K562 (cell line): Measurements from ENCODE around the gene POLR3GL. TPM values are rescaled to one million over a fixed set of nuclear protein-coding genes. Genes with fewer than 3 reads are reported as not detected.
A peak's percentile ranks its signal among the peaks of the same experiment; 100 is the strongest.

ENCODE experiments used
- ATAC-seq: fragments of 200-7000 bp; cut with Tn5 transposase; 3 replicates; pipeline ENCODE4 v1.9.1; 2020; ENCODE audit warnings: moderate library complexity
- BruUV-seq: library from RNA; stranded (reverse); fragments of 400-500 nt; replicated peaks from 2 replicates; lab custom pipeline; 2021; lab: Mats Ljungman, UMichigan
- CTCF ChIA-PET: fragments of 300-600 bp; formaldehyde crosslinking; extraction: SDS; loops from one replicate; lab custom pipeline; 2021; ENCODE audit warnings: low intra/inter-chr PET ratio; lab: Yijun Ruan, JAX
- POLR2A ChIA-PET: fragments of 300-600, 350-650 bp; sonication (Branson Sonifier 250); formaldehyde crosslinking; extraction: SDS; loops from one replicate; lab custom pipeline; 2021; ENCODE audit warnings: antibody characterized with exemption, inconsistent platforms; lab: Yijun Ruan, JAX
- DNase-seq, 4 experiments: peaks; one replicate each; pipeline versions ENCODE4 v3.0.0 to v3.0.0-alpha.2; 2011 to 2018; ENCODE audit warnings: low spot score in 3 of 4, mixed read lengths in 3 of 4; ENCODE audit errors: extremely low read depth in 1 of 4
- FAIRE-seq: peaks from 2 replicates; lab custom pipeline; 2011; peaks lifted over from hg19 to GRCh38; lab: Jason Lieb, UNC
- H2AFZ ChIP-seq: 2 replicates; pipeline ENCODE4 v1.6.0; 2011; ENCODE audit warnings: low read depth, low read length, control low read depth, inconsistent platforms
- H3K27ac ChIP-seq: fragments of 200-600 bp; 3 replicates; pipeline ENCODE4 v1.8.0; 2011; ENCODE audit warnings: low read depth, mild to moderate bottlenecking, control low read depth, inconsistent platforms, low read length, moderate library complexity, mixed read lengths; ENCODE audit errors: extremely low read depth
- H3K27me3 ChIP-seq, 2 experiments: fragments of 300-600 bp in 1 of 2; 2 replicates in 1 of 2; 3 replicates in 1 of 2; pipeline versions ENCODE4 v1.6.0 to v1.8.0; 2011; ENCODE audit warnings: inconsistent platforms in 2 of 2, low read length in 2 of 2, mild to moderate bottlenecking in 1 of 2, mixed read lengths in 1 of 2, moderate library complexity in 1 of 2; ENCODE audit not compliant: control insufficient read depth in 2 of 2, insufficient read depth in 2 of 2
- H3K36me3 ChIP-seq: fragments of 300-600 bp; 3 replicates; pipeline ENCODE4 v1.8.0; 2011; ENCODE audit warnings: mild to moderate bottlenecking, low read length, inconsistent platforms; ENCODE audit not compliant: control insufficient read depth, insufficient read depth
- H3K4me1 ChIP-seq, 2 experiments: fragments of 200-600 bp in 1 of 2; replicated peaks in 1 of 2; 2 replicates in 1 of 2; 3 replicates in 1 of 2; pipeline versions ENCODE4 v1.5.1 to v1.8.0; 2011; ENCODE audit warnings: inconsistent platforms in 2 of 2, low read length in 2 of 2, mild to moderate bottlenecking in 1 of 2, mixed read lengths in 1 of 2, moderate library complexity in 1 of 2; ENCODE audit not compliant: control insufficient read depth in 2 of 2, insufficient read depth in 2 of 2
- H3K4me2 ChIP-seq: 2 replicates; pipeline ENCODE4 v1.6.1; 2011; ENCODE audit warnings: low read length, control low read depth, inconsistent platforms, mixed read lengths; ENCODE audit not compliant: insufficient read depth
- H3K4me3 ChIP-seq: fragments of 200-600 bp; sonication (generic), shearing (Covaris generic); 2 replicates; pipeline ENCODE4 v1.5.1; 2016; ENCODE audit warnings: control low read depth, inconsistent platforms
- H3K79me2 ChIP-seq: fragments of 200-600 bp; 3 replicates; pipeline ENCODE4 v1.8.0; 2011; ENCODE audit warnings: low read length, inconsistent platforms; ENCODE audit not compliant: control insufficient read depth, insufficient read depth
- H3K9ac ChIP-seq, 2 experiments: 2 replicates each; pipeline versions ENCODE4 v1.6.0 to v1.6.1; 2011; ENCODE audit warnings: low read depth in 2 of 2, low read length in 2 of 2, control low read depth in 1 of 2, inconsistent platforms in 1 of 2, mild to moderate bottlenecking in 1 of 2, mixed read lengths in 1 of 2; ENCODE audit not compliant: insufficient read depth in 1 of 2
- H3K9me1 ChIP-seq: one replicate; pipeline ENCODE4 v1.6.0; 2011; ENCODE audit warnings: inconsistent platforms, mild to moderate bottlenecking, low read length, moderate library complexity; ENCODE audit not compliant: control insufficient read depth, insufficient read depth
- H3K9me3 ChIP-seq: replicated peaks from 2 replicates; pipeline ENCODE4 v1.5.1; 2011; ENCODE audit warnings: low read depth, low read length, inconsistent platforms; ENCODE audit not compliant: control insufficient read depth, insufficient read depth
- H4K20me1 ChIP-seq: replicated peaks from 2 replicates; pipeline ENCODE4 v1.6.1; 2011; ENCODE audit warnings: low read length, inconsistent platforms, mixed read lengths; ENCODE audit not compliant: control insufficient read depth, insufficient read depth
- CLOCK ChIP-seq: fragments of 250-450 bp; sonication (Bioruptor Pico); IDR thresholded peaks from 2 replicates; pipeline ENCODE4 v1.4.0; 2020; ENCODE audit warnings: mild to moderate bottlenecking, moderate library complexity, borderline replicate concordance
- MXD1 ChIP-seq: fragments of 250-450 bp; sonication (Bioruptor Pico); IDR thresholded peaks from 2 replicates; pipeline ENCODE4 v1.8.0; 2021; ENCODE audit warnings: borderline replicate concordance, mild to moderate bottlenecking, moderate library complexity; ENCODE audit not compliant: poor library complexity, severe bottlenecking
- PHTF2 ChIP-seq: fragments of 250-450 bp; sonication (Bioruptor Pico); IDR thresholded peaks from 2 replicates; pipeline ENCODE4 v1.5.0; 2021; ENCODE audit warnings: mild to moderate bottlenecking
- ZNF449 ChIP-seq: fragments of 250-450 bp; sonication (Bioruptor Pico); IDR thresholded peaks from 2 replicates; pipeline ENCODE4 v1.8.0; 2022; ENCODE audit warnings: moderate library complexity, mild to moderate bottlenecking, inconsistent platforms
- ZNF609 ChIP-seq: sonication (generic); formaldehyde crosslinking; IDR thresholded peaks from 2 replicates; pipeline ENCODE4 v1.8.1; 2023; ENCODE audit warnings: missing genetic modification reagents, mild to moderate bottlenecking, borderline replicate concordance
- ZNF780A ChIP-seq: fragments of 250-450 bp; sonication (Bioruptor Pico); IDR thresholded peaks from 2 replicates; pipeline ENCODE4 v1.5.0; 2021; ENCODE audit warnings: mild to moderate bottlenecking
- WGBS: fragments of 100-300 bp; shearing (Covaris generic); methylation state at CpG from one replicate; pipeline ENCODE4 v1.1.6; 2016; ENCODE audit warnings: low coverage, mixed read lengths; ENCODE audit not compliant: insufficient coverage; ENCODE audit errors: missing lambda C conversion rate; 5-methylcytosine and 5-hydroxymethylcytosine counted together
- in situ Hi-C: fragments of 300-500 bp; cut with MboI; formaldehyde crosslinking; loops from 4 replicates; pipeline ENCODE4 v1.15.0; 2018; ENCODE audit warnings: inconsistent platforms, mixed read lengths
- intact Hi-C: fragments of 100-400 bp; cut with micrococcal nuclease; formaldehyde crosslinking; loops from 2 replicates; pipeline ENCODE4 v1.14.2; 2022
- polyA plus RNA-seq, 8 experiments: library from polyadenylated mRNA; depleted of rRNA in 4 of 8; stranded (reverse) in 5 of 8; unstranded in 3 of 8; fragments of >200 nt; fragmentation: Nextera tagmentation in 2 of 8; fragmentation: Illumina TruSeq in 1 of 8; extraction: Ambion mirVana in 2 of 8; extraction: Trizol in 1 of 8; gene quantifications; 2 replicates each; pipeline versions ENCODE4 v1.2.1 to v1.2.3, GENCODE V29; 2011 to 2014; ENCODE audit warnings: inconsistent platforms in 1 of 8, missing spikeins in 1 of 8
- total RNA-seq, 7 experiments: library from RNA; depleted of rRNA in 6 of 7; stranded (reverse); fragments of >200 nt in 6 of 7; fragmentation: Illumina TruSeq in 2 of 7; extraction: Trizol in 2 of 7; gene quantifications; 2 replicates each; pipeline versions ENCODE4 v1.2.1 to v1.2.3, GENCODE V29; 2011 to 2021; ENCODE audit warnings: low replicate concordance in 1 of 7
- TF ChIP-seq, protein P1 (sequence below): IDR thresholded peaks from 2 replicates; pipeline ENCODE4 v1.6.1; 2011; ENCODE audit warnings: borderline replicate concordance, low read depth, mild to moderate bottlenecking, moderate library complexity, low read length; ENCODE audit not compliant: insufficient read depth, poor library complexity, severe bottlenecking

POLR3GL gene
- total and polyA plus RNA-seq, 9 of the 15 experiments (the other 6 are each of a cell fraction or from before 2014, with no cell fraction given) = 14.6 to 48.4 (median 38.2) TPM

DNA sequence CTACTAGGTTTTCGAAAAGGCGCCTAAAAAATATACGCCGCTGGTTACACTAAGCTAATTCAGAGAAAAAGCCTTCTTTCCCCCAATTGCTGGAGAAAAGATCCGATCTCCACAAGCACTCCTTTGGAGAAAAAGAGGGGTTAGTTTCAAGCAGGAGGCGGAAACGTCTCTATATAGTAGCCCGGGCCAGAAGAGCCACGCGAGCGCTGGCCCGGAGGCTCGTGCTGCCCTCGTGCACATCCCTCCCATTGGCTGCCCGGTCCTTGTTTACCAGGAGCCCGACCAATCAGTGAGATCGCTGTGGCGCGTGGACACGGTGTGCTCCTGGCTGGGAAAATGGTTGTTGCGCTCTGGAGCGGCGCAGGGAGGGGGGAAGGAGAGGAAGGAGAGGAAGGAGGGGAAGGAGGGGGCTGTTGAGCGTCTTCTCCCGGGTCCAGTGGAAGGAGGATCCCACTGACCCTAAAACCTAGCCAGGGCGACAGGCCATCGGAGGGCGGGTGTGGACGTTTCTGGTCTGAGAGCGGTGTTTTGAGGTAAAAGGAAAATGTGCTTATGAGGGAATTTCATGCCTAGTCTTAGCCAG, 32.0 kb downstream of the POLR3GL start, which contains the start of gene TXNIP:
TSS of gene TXNIP (minus strand) at position 147 of the 583 bp plus-strand sequence. CDS start 313 bp downstream, outside the sequence.
- Histone ChIP-seq H3K79me2 (peaks cover 68% of the 10 kb centered on the region), H4K20me1 (peaks cover 44% of the 10 kb centered on the region), H3K9ac (peak within 1 kb of the TSS; percentile 94 to 100), H3K9me1 (peaks cover 3% of the 10 kb centered on the region), H3K36me3 (peaks cover 44% of the 10 kb centered on the region), H3K27me3 (no peaks in the 10 kb centered on the region), H2AFZ (peak within 1 kb of the TSS; percentile 81), H3K27ac (peak within 1 kb of the TSS; percentile 99), H3K4me3 (peak within 1 kb of the TSS; percentile 85), H3K4me2 (peak within 1 kb of the TSS; percentile 97), H3K4me1 (peaks cover 14 to 31% of the 10 kb centered on the region in 2 experiments; a peak in 3 of 5 replicates), H3K9me3 (no peaks in the 10 kb centered on the region)
- DNase-seq (peak; percentile 99 to 100 (median 100)), FAIRE-seq (peak; percentile 82), ATAC-seq (peak; percentile 71)
- POLR2A ChIA-PET = interaction anchor here (0.7 to 14.0 kb wide), 14 partner anchors 10 to 89 kb away, joined by 3 to 320 read pairs (median 6); partner anchors contain the start of genes ANKRD34A, HJV, LIX1L and POLR3GL
- intact Hi-C loops = loop anchor here (1.0 kb wide), 2 partner anchors 11 to 17 kb away; no protein-coding TSS in a partner anchor
- BruUV-seq = no TSS peak
- CTCF ChIA-PET = interaction anchor here (1.4 kb wide), 1 partner anchor 11 kb away, joined by 4 read pairs; no protein-coding TSS in a partner anchor
- under 1% methylated on average over 25 of the region's 30 CpGs for WGBS
- in situ Hi-C loops = no loop called here
- TF ChIP-seq PHTF2 = no peak
- TF ChIP-seq, protein P1, sequence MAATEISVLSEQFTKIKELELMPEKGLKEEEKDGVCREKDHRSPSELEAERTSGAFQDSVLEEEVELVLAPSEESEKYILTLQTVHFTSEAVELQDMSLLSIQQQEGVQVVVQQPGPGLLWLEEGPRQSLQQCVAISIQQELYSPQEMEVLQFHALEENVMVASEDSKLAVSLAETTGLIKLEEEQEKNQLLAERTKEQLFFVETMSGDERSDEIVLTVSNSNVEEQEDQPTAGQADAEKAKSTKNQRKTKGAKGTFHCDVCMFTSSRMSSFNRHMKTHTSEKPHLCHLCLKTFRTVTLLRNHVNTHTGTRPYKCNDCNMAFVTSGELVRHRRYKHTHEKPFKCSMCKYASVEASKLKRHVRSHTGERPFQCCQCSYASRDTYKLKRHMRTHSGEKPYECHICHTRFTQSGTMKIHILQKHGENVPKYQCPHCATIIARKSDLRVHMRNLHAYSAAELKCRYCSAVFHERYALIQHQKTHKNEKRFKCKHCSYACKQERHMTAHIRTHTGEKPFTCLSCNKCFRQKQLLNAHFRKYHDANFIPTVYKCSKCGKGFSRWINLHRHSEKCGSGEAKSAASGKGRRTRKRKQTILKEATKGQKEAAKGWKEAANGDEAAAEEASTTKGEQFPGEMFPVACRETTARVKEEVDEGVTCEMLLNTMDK = no peak
- no peak for TF ChIP-seq ZNF609 (CRISPR knock-in tag)
- TF ChIP-seq MXD1 (CRISPR knock-in tag) = peak; percentile 68
- TF ChIP-seq CLOCK = peak; percentile 97
- TF ChIP-seq ZNF780A (CRISPR knock-in tag) = no peak
- TF ChIP-seq ZNF449 (CRISPR knock-in tag) = no peak
